Colon (tissue), 2 donors: ENCODE data around the gene TSHZ2.
"Not testable (repeated sequence)": the region's sequence is repeated elsewhere in the genome, so short reads cannot be mapped to it uniquely, and the experiment has no call there.

Experiments used
- FAIRE-seq: peaks from 2 replicates; lab custom pipeline; 2012; peaks lifted over from hg19 to GRCh38; lab: Jason Lieb, UNC
- donor health status: control.
- donor health status: control.

Gene TSHZ2

DNA sequence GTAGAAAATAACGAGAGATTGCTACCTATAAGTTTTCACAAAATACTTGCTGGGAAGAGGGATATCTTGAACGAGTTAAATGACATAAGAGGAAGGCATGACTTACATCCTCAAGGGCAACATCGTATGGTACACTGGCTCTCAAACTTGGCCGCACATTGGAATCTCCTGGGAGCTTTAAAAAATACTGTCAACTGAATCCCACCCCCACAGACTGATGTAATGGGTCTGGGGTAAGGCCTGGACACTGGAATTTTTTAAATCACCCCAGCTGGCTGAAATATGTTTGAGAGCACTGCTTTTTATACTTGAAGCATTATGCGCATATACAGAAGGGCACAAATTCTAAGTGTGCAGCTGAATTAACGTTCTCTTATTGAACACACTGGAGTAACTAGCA lies 8.0 kb upstream of the TSHZ2 start:
- no peak for FAIRE-seq

DNA sequence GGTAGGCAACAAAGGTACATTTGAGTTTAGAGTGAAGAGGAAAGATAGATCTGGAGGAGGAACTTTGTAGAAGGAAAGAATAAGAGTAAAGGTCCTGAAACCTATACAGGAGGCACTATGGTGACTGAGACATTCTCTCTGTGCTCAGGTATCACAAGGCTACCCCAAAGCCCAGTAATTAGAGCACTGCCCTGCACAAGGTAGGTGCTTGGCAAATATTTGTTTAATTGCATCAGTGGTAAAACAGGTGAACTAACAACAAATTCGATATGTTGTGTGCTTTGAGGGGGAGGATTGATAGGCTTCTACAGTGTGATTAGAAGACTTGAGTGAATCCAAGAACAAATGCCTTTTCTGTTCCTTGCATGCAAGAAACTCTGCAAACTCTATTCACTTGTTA lies 6.8 kb upstream of the TSHZ2 start:
- no peak for FAIRE-seq

DNA sequence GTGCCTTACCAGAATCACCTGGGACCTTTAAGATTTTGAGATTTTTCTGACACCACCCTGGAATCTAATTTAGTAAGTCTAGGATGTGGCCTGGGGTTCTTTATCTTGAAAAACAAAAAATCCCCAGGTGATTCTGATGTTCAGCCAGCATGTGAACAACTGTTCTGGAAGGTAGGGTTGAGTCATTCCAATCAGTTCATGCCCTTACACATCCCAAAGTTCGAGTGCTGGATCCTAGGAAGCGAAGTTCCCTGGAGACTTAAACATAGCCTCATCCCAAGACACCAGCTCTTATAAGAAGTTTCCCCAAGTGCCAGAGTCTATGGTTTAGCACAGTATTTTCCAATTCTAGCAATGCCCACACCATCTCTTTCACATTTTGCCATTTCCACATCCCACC lies 6.3 kb upstream of the TSHZ2 start:
- FAIRE-seq = no peak

DNA sequence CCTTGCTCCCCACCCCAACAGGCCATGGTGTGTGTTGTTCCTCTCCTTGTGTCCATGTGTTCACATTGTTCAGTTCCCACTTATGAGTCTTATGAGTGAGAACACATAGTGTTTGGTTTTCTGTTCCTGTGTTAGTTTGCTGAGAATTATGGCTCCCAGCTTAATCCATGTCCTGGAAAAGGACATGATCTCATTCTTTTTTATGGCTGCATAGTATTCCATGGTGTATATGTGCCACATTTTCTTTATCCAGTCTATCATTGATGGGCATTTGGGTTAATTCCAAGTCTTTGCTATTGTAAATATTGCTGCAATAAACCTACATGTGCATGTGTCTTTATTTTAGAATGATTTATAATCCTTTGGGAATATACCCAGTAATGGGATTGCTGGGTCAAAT lies 5.6 kb upstream of the TSHZ2 start:
- not testable (repeated sequence) for FAIRE-seq

DNA sequence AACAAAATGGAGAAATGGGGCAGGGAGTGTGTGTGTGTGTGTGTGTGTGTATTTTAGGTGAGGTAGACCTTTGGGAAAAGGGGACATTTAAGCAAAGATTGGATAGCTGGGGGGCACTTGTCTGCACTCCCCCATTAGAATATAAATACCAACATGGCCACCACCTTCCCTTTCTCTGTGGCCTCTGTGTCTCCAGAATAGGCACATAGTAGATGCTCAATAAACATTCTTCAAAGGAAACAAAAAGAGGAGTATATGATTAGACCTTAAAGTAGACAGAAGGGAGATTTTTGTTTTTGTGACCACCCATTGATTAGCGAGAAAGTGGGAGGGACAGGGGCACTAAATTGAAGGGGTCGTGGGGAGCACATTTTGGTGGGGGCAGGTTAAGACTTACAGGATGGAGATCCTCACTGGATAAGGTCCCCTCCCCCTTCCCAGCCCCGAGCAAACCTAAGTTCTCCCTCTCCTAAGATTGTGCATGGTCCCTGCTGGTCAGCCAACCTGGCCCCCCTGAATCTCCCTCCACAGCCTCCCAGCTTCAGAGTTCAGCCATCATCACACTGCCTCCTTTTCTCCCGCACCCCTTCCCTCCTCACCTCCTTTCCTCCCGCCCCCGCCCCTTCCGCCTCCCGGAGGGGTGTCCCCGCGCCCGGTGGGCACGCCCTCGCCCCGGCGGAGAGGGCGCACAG lies 514 bp upstream of the TSHZ2 start:
- no peak for FAIRE-seq

DNA sequence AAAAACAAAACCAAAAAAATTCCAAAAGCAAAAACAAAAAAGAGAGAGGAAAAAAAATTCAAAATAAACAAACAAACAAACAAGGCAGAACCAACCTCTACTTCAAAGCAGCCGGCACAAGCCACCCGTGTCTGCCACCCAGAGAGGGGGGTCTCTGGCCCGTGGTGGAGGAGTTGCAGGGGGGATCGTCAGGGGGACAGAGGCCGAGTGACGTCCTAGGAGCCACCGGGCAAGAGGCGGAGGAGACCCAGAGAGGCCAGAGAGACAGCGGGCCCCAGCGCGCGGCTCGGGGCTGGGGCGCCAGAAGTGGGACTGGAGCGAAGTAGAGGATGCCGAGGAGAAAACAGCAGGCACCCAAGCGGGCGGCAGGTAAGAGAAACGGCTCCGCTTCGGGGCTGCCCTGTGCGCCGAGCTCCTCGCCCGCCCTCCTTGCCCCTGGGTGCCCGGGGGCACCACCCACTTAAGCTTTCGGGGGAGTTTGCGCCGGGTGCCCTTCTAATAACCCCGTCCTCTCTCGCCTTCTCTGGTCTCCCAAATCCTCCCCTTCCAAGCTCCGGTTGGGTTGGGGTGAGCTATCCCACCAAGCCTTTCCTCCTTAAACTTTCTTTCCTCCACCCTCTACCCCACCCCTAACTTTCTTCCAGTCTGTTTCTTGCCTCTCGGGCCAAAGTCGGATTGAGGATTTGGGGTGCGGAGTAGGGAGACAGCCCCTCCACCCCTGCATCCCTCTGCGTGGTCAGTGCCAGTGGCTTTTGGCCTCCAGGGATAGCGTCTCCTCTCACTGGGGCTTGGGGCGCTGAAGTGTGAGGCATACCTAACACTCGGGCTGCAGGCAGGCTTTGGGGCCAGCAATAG lies 1.0 kb downstream of the TSHZ2 start:
- FAIRE-seq = no peak

DNA sequence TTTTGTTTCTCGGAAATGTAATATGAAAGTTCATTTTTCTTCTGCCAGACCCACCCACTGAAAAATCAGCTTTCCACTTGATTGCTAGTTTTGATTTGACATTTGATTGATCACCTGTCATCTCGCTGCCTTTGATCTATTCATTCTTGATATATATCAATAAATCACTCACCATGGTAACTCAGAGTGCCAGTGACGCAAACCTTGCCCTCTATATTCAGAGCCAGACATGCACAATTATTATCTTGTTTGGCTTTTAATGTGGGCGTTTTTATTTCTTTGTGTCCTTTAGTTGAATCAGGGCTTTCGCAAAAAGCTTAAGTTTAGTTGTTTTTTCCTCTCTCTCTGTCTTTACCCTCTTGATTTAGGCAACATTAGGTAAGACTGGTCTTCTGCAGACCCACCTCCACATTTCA lies 2.0 kb downstream of the TSHZ2 start:
- no peak for FAIRE-seq

DNA sequence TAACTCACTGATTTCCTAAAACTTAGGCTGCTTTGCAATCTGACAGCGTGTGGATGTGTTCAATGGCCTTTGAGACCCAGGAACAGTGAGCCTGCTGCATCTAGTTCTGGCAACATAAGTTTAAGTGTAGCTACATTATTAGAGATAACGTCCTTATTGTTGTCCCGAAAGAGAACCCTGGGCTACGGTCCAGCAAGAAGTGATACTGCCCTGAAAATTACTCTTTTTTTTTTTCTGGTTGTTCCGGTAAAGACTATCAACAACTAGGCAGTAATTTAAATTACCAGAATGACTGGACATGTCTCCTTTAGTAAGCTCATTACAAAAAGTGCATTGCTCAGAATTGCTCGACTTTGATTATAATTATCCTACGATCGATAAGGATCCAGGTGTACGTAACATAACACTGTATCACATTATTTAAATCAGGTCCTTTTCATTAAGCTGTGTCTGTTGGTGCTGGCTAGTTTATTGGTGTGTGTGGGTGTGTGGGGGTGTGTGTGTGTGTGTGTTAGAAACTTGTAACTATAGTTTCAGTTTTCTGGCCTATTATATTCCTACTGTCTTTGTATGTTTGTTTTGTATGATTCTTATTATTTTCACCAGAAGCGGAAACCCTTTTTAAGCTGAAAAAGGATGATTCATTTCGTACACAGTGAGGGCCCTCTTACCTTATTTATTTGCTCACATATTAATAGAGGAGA lies 3.0 kb downstream of the TSHZ2 start:
- FAIRE-seq = no peak

DNA sequence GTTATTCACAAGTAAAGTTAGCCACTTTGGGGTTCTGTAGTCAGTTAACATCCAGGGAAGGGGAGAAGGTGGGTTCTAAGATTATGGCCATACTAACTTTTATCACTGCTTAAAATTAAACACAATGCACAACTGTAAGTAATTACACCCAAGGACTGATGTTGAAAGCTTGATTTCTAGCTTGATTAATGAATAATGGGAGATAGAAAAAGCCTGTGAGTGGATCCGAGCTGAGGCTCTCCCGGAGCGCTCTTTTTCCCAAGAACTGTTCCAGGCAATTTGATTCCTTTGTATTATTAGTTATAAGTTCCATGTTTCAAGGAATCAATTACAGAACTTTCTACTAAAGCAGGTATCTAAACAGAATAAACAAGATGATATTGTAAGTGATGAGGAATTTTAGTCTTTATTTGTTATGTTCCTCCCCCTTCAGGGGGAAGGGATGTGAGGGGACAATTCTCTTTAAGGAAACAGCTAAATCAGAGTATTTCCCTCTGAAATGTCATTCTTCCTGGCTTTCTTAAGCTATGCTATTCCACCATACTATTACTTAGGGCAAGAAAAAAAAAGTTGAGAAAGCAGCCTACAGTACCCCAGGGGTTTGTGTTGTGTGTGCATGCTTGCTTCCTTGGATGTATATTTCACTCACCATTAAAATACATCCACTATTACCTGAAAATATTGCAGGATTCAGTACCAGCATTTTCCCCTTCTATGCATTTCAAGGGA lies 3.8 kb downstream of the TSHZ2 start:
- FAIRE-seq = no peak

DNA sequence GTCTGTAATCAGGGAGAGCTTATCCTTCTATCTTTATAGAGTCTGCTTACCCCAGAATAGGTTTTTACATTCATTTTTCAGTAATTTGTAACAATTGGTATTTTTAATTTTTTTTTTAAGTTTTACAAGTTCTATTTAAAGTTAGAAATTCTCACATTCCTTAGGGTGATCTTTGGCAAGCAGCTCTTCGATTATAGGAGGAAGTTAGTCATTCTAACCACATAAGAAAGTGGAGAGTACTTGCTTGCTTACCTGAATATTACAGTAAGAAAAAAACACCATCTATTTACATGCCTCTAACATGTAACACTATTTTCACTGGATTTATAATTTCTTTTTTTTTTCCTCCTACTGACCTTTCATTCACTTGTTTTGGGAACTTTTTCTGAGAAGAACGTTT lies 6.7 kb downstream of the TSHZ2 start:
- FAIRE-seq = no peak

DNA sequence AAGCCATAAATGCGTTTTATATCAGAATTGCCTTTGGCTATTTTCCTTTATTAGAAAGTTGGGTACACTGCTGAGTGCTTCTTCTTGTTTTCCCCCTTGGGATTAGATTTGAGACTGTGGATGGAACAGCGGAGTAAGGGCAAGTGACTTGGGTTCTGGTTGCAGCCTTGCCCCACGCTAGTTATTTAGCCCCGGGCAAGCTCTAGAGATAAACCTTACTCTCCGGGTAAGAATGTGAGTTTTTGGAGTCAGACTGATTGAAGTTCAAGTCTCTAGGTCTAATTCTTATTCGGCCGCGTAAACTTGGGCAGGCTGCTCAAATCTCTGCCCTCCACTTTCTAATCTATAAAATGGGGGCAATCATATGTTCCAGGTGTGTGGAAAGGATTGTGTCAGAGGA lies 8.9 kb downstream of the TSHZ2 start:
- no peak for FAIRE-seq

DNA sequence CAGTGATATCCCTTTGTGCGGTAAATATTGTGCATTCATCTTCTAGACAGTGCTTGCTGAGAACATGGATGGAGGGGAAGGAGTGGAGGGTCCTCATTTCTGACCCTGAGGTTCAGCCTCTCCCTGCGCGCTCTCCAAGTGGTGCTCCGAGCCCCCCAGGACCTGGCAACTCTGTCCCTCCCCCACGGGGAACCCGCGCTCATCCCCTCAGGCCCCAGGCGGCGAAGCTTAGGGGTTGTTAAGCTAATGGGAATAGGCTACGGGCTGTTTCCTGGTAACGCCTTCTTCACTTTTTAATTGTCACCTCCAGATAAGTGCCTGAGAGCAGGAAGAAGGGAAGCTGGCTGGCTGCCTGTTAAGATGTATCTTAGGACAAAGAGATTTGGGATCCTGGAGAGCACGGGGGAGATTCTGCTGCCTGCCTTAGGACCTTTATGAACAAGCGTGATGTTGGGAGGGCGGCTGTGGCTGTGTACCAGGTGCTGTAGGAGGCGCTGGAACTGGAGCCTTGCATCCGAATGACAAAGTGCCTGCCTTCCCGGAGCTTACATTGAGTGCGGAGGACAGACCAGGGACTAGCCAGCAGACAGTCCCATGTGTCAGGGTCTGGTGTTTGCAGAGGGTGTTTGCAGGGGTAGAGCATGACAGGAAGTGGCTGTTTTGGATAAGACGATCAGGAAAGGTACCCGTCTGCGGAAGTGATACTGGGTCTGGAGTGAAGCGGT lies 11.7 kb downstream of the TSHZ2 start:
- no peak for FAIRE-seq

DNA sequence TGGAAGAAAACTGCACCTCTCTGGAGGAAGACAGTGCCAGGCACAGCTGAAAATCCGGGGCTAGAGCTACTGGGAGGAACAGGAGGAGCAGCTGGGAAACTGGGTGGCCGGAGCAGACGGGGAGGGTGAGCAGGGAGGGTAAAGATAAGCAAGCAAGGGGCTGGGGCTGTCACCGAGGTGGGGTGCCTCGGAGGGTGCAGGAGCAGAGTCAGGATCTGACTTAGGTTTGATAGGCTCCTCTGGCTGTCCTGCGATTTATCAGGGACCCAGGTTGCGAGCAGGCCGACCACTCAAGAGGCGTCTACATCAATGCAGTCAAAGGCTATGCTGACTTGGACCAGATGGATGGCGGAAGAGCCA lies 12.3 kb downstream of the TSHZ2 start:
- no peak for FAIRE-seq

DNA sequence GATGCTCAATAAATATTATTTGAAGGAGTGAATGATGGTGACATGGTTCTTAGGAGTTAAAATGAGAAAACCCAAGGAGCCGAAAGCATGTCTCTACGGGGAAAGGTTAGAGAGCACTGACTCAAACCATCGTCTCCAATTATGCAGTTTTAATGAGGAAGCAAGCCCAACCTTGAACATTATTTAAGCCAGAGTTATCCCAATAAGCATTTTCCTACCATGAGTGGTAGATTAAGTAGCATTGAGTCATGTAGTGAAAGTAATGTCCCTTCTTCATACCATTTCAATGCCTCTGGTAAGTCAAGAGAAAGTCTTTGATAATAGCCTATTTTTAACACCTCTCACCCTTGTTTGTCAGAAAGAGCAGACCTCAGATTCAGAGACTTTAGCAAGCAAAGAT lies 13.5 kb downstream of the TSHZ2 start:
- FAIRE-seq = no peak

DNA sequence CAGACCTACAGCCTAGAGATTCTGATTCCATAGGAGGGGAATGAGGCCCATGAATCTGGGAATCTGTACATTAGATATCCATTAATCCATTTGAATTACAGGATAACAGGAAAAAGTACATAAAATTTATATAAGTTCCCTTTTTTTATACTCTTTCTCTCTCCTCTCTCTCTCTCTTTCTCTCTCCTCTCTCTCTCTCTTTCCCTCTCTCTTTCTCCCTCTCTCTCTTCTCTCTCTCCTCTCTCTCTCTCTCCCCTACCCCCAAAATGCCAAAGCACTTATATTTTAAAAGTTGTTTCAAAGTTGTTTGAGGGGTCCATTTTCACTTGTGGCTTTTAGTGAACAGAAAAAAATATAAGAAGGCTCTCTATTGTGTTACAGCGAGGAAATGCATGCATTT lies 15.1 kb downstream of the TSHZ2 start:
- no peak for FAIRE-seq

DNA sequence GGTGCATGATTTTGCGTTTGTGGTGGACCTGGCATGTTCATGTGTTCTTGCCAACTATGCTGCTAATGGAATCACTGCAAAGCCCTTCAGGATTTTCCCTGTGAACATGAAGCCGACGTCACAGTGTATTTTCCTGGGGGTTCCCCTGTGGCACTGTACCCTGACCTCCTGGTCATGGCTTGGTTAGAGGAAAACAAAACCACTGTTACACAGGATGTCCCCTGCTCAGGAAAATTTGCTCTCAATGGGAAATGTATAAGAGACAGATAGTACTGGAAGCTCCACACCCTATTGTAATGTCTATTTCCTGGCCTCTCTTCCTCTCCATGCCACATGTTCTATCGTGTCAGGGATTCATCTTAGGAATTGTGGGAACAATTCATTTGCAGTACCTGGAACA lies 19.7 kb downstream of the TSHZ2 start:
- no peak for FAIRE-seq

DNA sequence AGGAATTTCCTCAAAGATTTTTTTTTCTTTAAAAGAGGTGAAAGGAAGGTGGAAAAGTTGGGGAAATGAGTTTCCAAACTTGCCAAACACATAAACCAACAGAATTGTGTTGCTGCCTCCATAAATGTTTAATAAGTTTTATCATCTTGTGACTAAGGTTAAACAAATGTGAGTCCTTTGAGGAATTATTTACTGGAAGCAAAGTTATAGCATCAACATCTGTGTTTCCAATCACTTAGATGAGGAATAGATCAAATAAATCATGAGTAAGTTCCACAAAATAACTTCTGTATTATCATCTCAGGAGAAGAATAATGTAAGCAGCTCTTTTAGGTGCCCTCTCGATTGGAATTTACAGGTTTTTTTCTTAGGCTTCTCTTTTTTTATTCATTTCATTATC lies 20.5 kb downstream of the TSHZ2 start:
- no peak for FAIRE-seq

DNA sequence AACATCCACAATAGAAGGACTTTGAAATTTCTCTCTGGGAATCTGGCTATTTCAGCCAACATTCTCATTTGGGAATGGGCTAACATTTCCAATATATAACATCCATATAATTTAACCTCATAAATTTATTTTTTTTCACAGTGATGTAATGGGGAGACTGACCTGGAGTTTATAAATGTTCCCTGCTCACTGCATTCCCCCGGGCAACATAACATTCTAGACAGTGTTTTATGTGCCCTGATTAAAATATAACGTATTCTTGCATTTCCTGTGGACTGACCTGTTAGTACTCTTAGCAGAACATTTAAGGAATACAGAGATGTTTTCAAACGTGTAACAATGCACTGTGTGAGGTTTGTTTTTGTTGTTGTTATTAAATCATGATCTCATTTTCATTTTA lies 20.9 kb downstream of the TSHZ2 start:
- FAIRE-seq = no peak

DNA sequence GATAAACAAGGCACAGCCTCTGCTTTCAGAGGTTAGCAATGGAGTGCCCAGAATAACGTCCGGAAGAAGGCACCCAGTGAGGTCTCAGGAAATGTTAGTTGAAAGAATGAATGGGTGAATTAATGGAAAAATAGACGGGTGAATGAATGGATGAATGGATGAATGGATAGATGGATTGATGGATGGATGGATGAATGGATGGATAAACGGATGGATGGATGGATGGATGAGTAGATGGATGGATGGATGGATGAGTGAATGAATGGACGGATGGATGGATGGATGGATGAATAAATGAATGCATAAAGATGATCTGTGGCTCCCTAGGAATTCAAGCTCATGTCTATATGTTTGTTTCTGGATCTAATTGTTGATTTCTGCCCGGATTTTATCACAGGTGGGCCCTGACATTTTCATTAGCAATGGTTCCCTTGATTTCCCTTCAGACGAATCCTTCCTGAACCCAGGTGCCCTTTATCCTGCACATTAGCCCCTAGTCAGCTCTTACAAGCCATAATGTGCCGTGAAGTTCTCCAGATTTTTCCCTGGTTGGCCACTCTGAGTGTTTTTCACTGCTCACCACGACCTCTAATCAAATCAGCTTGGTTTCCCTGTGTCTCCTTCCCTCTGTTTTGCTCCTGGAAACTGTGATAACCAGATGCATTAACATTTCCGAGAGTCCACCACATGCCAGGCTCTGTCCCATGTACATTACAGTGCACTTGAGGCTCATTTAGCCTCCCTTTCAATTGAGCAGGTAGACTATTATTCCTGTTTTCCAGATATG lies 22.2 kb downstream of the TSHZ2 start:
- no peak for FAIRE-seq

DNA sequence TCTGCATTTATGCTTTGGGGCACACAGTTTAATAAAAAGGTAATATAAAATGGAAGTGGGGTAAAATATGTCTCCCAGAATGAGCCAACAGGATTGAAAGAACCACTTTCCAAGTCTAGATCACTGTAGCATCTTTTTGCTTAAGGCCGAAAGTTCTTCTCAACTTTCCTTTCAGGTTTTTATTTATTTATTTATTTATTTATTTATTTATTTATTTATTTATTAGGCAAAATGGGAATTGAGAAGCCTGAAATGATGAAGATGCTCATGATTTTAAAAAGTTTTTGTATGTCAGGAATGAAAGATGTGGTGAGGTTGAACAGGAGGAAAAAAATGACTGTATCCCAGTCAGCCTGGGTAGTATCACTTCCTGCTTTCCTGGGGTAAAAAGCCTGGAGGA lies 24.0 kb downstream of the TSHZ2 start:
- no peak for FAIRE-seq

DNA sequence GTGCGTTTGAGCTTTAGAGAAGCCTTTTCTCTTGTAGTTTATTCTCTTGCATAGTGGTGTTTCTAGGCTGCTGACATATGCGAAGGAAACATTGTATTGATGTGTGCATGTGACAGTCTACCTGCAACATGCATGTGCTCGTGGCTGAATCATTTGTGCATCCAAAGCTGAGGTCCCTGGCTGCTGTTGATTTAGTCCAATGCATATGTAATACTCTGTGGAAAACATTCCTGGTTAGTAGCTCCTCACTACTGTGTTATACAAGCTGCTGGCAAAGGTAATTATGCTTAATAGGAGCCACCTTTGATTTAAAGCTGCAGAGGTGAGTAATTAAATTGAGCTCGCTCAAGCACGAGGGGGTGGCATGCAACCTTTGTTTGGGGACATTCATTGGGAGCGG lies 24.5 kb downstream of the TSHZ2 start:
- no peak for FAIRE-seq
